ENCODE measurements around the gene IRX3.

Gene IRX3

DNA sequence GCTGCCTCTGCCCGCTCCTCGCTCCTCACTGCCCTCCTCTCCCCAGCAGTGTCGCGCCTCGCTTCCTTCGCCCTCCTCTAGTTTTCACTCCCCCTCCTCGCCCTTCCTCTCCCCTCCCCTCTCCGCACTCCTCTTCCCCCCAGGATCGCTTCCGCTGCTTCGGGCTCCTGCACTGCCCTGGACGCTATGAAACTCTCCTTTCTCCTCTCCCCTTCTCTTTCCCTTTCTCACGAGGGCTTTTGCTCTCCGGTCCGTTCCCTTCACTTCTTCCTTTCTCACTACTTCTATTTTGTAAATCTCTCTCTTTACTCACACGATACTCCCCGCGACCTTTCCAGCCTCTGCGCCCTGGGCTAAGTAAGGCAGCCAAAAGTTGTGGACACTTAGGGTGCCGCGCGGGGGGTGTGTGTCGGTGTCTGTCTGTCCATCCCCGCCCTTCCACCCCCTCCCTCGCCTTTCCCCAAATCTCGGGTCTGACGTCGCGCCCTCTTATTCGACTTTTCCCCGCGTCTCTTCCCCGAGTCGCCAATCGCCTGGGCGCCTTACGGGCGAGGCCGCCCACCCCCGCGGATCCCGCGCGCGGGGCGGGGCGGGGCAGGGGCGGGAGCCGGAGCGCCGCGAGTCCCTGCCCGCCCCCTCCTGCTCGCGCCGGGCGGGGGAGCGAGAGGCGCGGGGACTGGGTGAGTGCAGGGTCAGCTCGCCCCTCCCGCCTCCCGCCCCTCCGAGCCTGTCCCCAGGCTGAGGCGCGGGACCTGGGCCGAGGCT, at the start of gene IRX3:
IRX3 (minus strand) TSS at position 422 of the 765 bp plus-strand sequence. CDS start 737 bp downstream, outside the sequence.
- no peak for DNase-seq (ENCODE audit: low read depth in 3 of 3)

DNA sequence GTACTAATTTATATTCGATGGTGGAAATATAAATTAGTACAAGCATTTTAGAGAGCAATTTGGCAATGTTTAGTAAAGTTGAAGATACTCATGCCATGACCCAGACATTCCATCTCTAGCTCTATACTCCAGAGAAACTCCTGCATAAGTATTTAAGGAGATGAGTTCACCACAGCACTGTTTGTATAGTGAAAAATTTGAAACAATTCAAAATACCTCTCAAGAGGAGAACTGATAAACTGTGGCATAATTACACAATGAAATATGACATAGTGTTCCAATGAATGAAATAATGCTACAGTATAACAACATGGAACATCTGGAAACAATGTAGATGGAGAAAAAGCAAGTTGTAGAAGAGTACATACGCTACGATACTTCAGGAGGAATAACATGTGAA, 48.6 kb upstream of the IRX3 start:
- no peak for DNase-seq (ENCODE audit: low read depth in 3 of 3)

DNA sequence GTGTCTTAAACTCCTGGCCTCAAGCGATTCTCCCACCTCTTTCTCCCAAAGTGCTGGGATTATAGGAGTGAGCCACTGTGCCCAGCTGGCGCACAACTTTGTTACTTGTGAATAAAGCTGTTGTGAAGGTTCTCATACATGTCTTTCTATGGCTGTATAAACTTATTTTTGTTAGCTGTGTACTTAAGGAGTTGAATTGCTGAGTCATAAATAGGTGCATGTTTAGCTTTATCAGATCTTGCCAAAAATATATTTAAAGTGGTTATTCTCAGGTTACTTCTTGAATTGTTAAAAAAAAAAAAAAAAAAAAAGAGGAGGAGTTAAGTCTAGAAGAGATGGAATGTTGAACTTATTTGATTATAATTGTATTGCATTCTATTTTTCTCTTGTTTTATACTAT, 47.6 kb upstream of the IRX3 start:
- no peak for DNase-seq (ENCODE audit: low read depth in 3 of 3)

DNA sequence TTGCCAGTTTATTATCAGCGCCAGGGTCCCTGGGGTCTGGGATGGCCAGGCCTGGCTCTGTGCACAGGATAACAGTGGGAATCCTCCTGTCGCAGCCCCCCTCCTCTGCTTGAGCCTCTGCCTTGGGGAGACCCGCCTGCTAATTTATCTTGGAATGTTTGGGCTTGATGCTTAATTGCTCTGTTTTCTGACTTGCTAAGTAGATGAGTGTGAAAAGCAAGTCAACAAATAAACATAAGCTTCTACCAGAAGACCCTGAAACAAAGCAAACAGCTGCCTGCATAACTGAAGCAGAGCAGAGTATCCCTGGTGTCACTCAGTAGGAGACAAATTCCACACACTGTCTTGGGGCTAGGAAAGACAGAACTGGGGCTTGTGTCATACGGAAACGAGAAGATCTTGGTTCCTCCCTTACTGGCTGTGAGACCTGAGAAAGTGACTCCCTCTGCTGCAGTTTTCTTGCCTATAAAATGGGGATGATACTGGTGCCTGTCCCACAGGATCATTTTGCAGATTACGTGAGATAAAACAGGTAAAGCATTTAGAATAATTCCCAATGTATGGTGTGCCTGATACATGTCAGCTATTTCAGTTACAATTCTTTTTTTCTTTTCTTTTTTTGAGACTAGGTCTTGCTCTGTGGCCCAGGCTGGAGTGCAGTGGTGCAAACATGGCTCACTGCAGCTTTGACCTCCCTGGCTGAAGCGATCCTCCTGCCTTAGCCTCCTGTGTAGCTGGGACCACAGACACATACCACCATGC, 44.8 kb upstream of the IRX3 start:
- DNase-seq (ENCODE audit: low read depth in 3 of 3): no peak

DNA sequence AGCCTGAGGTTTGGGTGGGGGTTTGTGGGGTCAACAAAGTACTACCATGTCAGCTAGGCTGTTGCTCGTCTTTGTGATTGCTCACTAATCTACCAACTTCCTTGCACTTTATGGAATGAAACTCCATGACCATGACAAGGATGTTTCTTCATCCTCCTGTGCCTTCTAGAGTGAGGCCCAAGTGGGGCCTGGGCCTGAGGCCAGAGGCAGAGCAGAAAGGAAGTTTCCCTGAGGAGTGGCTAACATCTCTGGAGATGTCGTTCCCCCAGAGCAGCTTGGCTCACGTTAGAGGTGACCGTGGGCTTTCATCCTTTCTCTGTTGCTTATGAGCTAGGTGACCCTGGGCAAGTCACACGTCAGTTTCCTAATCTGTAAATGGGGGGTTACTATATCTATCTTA, 41.0 kb upstream of the IRX3 start:
- DNase-seq (ENCODE audit: low read depth in 3 of 3): no peak

DNA sequence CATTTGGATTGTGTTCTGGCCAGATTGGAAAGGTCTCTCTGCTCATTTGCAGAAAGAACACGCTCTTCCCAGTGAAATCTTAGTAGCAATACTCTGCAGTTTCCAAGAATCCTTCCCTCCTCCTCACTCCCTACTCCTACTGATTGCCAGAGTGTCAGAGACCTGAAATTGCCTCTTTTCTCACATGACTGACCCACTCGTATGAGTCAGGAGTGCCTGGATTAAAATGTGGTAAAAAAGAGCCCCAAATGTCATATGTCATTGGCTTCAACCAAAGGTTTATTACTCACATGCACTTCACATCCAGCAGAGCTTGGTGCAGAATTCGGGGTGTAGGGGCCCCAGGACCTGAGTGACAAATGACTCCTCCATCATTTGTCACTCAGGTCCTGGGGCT, 39.7 kb upstream of the IRX3 start:
- DNase-seq (ENCODE audit: low read depth in 3 of 3): no peak

DNA sequence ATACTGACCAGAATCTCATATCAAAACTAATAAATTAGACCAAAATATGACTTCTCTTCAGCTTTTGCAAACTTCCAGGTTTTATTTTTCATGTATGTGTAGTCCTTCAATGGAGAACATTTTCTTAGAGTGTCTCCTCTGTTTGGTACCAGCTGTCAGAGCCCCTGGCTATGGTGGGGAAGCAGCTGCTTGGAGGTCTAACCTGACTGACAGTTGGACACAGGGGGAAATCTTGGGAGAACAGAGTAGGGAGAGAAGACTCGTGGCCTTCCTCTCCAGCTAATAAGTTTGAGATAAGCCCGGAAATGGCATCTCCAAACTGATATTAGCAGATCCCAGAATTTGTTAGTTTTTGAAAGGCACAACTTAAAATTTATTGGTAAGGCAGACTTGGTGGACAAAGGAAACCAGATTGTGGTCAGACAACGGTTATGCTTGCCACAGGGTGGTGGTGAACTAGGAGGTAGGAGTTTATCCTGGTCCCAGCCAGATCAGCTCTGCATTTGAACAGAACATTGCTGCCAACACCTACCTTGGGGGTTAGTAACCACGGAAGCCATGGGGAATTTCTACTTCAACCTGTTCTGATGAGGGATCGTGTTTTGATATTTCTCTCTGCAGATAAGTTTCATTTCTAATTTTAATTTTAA, 39.2 kb upstream of the IRX3 start:
- no peak for DNase-seq (ENCODE audit: low read depth in 3 of 3)

DNA sequence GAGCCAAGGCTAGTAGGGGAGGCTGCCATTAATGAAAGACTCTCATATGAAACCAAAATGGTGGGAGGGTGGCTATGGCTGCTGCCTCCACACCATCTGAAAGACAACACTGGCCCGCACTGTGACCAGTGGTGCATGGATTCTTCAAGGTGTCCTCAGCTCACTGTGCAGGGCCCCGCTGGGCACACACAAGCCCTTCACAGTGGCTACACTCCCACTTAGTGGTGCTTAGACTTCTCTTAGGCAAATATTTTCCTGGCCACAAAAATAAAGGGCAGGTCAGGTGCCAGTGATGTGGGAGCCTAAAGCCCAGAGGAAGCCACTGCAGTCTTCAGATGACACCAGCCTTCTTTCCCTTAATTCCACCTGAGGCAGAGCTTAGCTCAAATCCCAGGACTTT, 38.1 kb upstream of the IRX3 start:
- DNase-seq (ENCODE audit: low read depth in 3 of 3): no peak

DNA sequence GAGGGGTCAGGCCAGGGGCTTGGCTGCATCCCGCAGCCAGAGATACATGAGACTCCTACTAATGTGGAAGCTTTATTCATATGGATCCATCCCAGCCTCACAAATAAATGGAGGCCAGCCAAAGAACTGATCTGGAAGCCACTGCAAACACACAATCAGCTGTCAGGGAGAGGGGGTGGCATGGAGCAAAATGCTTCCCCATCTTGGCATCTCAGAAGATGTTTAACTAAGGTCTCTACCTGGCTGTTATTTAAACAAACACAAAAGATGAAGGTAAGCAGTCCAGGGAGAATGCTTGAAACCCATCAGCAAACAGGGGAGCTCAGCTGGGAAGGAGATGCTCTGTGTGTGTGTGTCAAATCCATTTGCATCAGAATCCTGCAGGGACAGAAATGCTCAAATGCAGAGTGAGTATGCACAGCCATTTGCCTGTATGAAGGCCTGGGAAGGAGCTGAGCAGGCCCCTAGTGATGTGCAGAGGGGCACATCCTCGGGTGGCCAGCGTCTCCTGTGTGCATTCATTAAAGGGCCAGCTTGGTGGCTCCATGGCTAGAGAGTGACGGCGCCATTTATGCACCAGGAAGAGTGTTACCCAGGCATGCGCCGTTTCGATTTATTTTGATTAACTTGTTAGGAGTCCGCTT, 34.2 kb upstream of the IRX3 start:
- no peak for DNase-seq (ENCODE audit: low read depth in 3 of 3)

DNA sequence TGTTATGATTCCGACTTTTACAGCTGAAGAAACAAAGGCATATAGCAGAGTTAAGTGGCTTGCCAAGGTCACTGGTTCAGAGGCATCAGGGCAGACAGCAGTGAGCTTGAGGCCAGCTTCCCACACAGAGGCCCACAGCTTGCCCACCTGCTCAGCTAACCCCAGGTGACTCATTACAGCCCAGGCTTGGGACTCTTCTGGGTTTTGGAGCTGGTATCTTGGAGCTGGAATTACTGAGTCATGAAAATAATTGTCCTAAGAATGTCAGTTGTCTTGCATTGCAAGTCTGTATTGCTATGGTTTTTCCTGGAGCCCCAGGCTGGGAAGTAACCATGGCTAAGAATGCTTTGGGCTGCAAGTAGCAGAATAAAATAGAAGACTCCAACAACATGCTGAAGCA, 32.4 kb upstream of the IRX3 start:
- DNase-seq (ENCODE audit: low read depth in 3 of 3): no peak

DNA sequence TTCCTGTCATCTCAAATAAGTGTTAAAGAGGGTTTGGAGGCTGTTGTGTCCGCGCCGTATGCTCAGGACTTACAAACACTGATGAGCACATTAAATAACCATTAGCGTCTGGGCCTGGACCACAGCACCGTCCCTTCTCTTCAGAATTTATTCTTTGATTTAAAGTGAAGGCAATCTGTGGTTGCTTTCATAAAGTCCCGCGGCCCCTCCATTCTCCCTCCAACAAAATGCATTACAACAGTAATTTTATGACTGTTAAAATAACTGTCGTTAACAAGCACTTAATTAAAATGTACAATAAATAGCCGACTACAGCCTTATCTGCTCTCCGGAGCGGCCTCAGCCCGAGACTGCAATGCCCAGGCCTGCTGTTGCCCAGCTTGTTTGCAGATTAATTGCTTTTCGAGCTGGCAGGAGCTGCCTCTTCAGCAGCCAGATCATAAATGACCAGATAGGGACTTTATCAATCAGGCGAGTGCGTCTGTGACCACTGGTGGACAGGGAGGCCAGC, 30.6 kb upstream of the IRX3 start:
- no peak for DNase-seq (ENCODE audit: low read depth in 3 of 3)

DNA sequence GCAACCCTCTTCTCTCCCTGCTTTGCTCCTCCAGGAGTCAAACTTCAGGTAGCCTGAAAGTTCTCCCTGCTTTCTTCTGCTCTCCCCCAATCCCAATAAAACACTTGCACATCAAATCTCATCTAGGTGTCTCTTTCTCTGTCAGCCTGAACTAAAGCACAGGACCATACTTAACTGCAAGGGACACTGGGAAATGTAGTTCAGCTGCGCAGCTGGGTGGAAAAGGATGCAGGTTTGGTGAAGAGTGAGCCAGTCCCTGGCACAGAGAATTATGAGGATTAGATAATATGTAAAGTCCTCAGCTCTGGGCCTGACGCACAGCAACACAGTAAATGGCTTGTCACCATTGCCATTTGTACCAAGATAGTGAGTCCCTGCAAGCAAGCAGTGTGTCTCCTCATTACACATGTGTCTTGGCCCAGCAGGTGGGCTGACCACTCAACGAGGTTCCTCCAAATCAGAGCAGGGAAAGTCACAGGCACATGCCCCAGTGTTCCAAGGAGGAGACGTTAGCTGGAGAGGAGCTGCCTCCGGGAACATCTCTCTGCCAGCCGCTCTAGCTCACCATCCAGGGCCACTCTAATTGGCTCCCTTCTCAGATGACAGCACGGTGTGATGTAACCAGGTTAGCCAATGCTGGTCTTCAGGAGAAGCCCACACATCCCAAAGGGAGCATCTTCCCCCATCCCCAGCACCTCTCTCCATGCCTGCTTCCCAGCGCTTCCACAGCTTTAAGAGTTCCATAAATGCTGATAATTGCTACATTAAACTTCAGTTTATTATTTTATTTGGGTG, 29.7 kb upstream of the IRX3 start:
- DNase-seq (ENCODE audit: low read depth in 3 of 3): no peak

DNA sequence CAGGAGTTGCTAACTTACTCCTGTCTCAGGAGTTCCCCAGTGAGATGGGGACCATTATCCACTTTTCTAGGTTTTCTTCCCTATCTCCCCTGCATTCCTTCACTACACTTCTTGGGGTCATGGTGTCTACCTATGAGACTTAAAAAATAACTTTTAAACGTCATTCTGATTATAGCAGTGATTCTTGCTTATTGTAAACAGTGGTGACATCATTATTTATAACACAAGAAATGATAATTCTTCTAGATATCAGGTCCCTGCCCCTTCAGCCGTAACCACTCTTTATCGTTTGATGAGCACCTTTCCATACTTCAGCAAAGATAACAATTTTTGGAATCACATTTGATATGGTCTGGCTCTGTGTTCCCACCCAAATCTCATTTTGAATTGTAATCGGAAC, 27.2 kb upstream of the IRX3 start:
- no peak for DNase-seq (ENCODE audit: low read depth in 3 of 3)

DNA sequence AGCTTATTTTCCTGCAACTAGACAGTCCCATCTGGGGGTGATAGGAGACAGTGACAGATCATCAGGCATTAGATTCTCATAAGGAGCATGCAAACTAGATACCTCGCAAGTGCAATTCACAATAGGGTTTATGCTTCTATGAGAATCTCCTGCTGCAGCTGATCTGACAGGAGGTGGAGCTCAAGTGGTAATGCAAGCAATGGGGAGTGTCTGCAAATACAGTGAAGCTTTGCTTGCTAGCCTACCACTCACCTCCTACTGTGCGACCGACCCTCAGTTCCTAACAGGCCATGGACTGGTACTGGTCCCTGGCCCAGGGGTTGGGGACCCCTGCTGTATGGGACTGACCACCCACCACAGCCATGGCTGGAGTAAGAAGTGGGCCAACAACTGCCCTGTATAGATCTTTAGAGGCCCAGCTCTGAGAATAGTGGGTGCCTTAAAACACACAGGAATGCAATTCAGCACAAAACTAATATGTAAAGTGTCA, 26.0 kb upstream of the IRX3 start:
- DNase-seq (ENCODE audit: low read depth in 3 of 3): no peak

DNA sequence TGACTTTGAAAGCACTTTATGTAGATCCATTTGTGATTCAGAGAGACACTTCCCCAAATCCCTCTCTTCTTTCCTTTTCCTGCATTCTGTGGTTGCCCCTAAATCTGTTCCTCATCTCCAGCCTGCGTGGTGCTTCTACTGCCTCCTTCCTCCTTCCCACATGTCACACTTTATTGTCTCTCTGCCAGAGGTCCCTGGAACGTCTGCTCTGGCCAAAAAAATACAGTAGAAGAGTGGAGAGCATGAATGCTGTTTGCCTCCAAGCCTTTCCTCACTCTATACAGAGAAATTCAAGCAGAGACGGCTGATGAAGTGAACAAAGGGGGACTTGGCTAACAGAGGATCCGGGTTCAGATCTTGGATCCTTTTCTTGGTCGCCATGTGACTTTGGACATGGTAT, 22.8 kb upstream of the IRX3 start:
- no peak for DNase-seq (ENCODE audit: low read depth in 3 of 3)

DNA sequence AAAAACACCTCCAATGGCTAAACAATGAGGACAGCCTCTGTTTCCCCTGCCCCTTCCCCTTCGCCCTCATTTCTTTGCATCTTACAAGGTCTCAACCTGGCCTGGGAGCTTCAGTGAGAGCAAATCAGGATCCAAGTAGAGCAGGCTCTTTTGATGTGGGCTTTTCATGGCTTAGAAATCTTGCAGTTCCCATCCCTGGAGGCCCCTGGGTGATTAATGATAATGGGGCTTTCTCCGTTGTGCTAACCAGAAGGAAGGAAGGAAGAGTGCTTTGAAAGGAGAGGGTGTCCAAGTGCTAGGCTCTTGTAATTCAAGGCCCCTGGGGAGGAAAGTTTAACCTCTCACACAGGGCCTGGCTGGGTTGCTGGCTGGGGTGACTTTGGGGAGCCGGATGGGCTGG, 18.5 kb upstream of the IRX3 start:
- no peak for DNase-seq (ENCODE audit: low read depth in 3 of 3)

DNA sequence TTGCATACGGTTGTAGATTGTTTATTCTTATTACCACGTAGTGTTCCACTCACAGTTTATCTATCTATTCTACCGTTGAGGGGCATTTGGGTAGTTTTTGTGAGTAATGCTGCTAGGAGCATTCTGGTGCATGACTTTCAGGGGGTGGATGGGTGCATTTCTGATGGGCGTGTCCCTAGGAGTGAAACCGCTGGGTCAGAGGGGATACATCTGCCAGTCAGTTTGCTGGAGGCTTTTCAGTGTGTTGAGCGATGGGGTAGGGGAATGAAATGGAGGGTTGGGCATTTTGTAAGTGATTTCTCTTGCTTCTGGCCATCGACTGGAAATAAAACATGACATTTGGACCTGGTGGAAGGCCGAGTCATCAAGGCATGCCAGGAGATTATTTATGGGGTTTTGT, 17.0 kb upstream of the IRX3 start:
- DNase-seq (ENCODE audit: low read depth in 3 of 3): no peak

DNA sequence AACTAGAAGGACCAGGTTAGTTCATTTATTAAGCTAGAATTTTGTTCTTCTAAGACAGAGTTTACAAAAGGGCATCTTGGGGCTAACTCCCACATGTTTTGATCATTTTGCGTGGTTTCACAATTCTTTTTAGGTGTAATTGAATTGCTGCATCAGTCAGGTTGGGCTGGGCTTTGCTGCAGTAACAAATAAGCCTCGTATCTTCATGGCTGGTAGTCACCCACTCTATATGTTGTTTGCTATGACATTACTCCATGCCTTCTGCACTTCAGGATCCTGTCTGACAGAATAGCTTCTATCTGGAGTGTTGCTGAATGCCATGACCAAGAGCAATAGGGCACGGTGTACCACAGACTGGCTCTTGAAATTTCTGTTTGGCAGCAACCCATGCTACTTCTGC, 10.6 kb upstream of the IRX3 start:
- no peak for DNase-seq (ENCODE audit: low read depth in 3 of 3)

DNA sequence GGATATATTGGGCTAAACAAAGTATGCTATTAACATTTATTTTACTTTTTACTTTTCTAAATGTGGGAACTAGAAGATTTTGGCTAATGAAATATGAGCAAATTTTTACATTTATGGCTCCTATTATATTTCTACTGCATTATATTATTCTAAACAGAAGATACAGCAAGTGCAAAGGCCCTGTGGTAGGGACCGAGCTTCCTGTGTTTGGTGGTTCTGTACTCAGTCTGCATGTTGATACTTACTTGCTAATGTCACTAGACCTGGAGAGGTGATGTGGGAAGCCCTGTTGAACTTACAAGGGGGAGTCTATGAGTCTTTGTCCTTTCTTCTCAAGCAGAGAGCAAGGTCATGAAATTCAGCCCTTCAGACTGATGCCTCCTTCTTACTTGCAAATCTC, 10.0 kb upstream of the IRX3 start:
- DNase-seq (ENCODE audit: low read depth in 3 of 3): no peak

DNA sequence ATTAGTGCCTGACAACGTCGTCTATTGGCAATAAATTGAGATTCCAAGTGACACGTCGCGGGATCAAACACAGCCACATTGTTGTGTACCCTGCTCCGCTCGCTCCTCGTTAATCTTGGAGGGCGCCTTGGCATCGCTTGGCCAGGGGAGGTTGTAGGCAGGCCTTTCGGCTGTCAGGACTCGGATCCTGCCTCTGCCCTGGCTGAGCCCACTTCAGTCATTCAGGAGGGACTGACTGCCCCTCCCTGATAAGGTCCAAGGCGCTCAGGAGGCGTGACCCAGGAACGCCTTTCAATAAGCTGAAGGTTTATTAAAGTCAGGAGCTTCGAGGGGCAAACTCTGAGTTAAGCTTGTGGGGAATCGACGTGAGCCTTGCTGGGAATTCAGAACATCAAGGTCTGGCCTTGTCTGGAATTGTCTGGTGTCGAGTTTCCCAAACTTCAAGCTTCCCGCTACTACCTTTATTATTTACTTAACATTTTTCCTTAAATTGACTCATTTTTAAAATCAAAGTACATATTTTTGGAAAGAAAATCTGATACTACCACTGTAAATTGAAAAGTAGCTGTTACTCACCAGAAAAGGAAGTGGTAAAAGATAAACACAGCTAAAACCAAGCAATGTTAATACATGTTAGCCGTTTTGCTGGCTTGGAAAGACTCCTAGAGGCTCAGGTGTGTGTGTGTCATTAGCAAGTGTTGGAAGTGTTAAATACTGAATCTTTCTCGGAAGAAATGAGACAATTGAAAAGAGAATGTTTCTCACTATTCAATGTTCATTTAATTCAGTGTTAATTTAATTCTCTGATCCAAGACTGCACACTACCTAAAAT, 5.3 kb upstream of the IRX3 start:
- DNase-seq (ENCODE audit: low read depth in 3 of 3): no peak

Measured in stimulated activated CD4-positive, alpha-beta T cell treated with anti-CD3 and anti-CD28 coated beads, TNF-alpha, amount 100 ng/mL, for 4 hours (primary cell).